ENCODE results near the gene LONRF2. TPM values are rescaled to one million over a fixed set of nuclear protein-coding genes. Genes with fewer than 3 reads are reported as not detected.

The LONRF2 gene
- total and polyA plus RNA-seq, 2 of the 13 experiments (the other 11 are each of a cell fraction or from before 2014, with no cell fraction given), result not detected

DNA sequence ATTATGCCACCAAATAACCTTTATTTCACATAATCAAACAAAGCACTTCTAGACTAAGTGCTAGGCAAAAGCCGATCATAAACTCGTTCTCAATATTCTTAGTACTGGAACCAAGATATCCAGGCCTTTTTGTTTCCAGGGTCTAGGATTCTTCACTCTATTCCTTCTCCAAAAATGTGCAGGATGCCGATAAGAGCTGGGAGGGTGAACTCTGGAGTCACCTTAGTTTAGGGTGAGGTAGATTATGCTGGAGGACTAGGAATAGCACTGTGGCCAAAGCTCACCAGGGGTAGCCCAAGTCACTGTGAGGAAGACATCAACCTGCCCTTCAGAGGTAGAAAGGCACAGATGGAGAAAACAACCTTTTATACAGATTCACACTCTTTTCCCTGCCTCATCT, 37.3 kb downstream of the LONRF2 start:
- H3K9ac ChIP-seq (ENCODE audit: insufficient read depth, low read depth, low read length), result no peak overlapping the region
- no TSS peak for BruUV-seq (replicated peaks)
- no peaks in the 10 kb centered on the region for H3K9me3 ChIP-seq (ENCODE audit: low read length)
- H3K4me2 ChIP-seq (ENCODE audit: low read depth, low read length), result no peak overlapping the region
- POLR2A ChIA-PET, result no interaction called here
- WGBS (ENCODE audit: low lambda C conversion rate), result 0% methylated on average over 3 of the region's 3 CpGs
- intact Hi-C loops (cut with micrococcal nuclease; ENCODE audit: unreplicated experiment) (no loop called here), in situ Hi-C loops (cut with HindIII; ENCODE audit: extremely low pct_ligation_motif_present, low pct_unique_long_range_greater_than_20kb) (no loop called here)
- H3K4me3 ChIP-seq (replicated peaks in 1 of 3; ENCODE audit: insufficient read depth in 1 of 3, low read depth in 2 of 3, low read length in 3 of 3), result no peak overlapping the region
- CTCF ChIA-PET (ENCODE audit: low intra/inter-chr PET ratio, low total read pairs), result no interaction called here
- no peak for FAIRE-seq
- TF ChIP-seq ADNP (CRISPR knock-in tag; IDR thresholded peaks at IDR 0.05) (no peak), NFYB (CRISPR knock-in tag; IDR thresholded peaks at IDR 0.05) (no peak), RARG (CRISPR knock-in tag; IDR thresholded peaks at IDR 0.05; ENCODE audit: low read depth) (no peak), ZBTB33 (CRISPR knock-in tag; IDR thresholded peaks at IDR 0.05) (no peak), PRPF4 (IDR thresholded peaks at IDR 0.05; ENCODE audit: low read depth, low read length, poor library complexity, severe bottlenecking) (no peak), USF2 (IDR thresholded peaks at IDR 0.05; ENCODE audit: low read depth, low read length) (no peak), USF2 (CRISPR knock-in tag; IDR thresholded peaks at IDR 0.05; ENCODE audit: borderline replicate concordance) (no peak), NFIB (CRISPR knock-in tag; IDR thresholded peaks at IDR 0.05; ENCODE audit: borderline replicate concordance) (no peak), ZNF883 (CRISPR knock-in tag; IDR thresholded peaks at IDR 0.05; ENCODE audit: not compliant biosample characterization) (no peak)
- TF ChIP-seq, protein P1, sequence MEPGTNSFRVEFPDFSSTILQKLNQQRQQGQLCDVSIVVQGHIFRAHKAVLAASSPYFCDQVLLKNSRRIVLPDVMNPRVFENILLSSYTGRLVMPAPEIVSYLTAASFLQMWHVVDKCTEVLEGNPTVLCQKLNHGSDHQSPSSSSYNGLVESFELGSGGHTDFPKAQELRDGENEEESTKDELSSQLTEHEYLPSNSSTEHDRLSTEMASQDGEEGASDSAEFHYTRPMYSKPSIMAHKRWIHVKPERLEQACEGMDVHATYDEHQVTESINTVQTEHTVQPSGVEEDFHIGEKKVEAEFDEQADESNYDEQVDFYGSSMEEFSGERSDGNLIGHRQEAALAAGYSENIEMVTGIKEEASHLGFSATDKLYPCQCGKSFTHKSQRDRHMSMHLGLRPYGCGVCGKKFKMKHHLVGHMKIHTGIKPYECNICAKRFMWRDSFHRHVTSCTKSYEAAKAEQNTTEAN (CRISPR knock-in tag; conservative IDR thresholded peaks at IDR 0.05), result no peak
- no peak overlapping the region for H3K27ac ChIP-seq (ENCODE audit: extremely low read length, insufficient read depth, low read length)
- H3K4me1 ChIP-seq (ENCODE audit: insufficient read depth, low read length), result no peaks in the 10 kb centered on the region
- ATAC-seq, result no peak
- no peaks in the 10 kb centered on the region for H4K20me1 ChIP-seq (ENCODE audit: insufficient read depth, low read length)
- H2AFZ ChIP-seq (ENCODE audit: low read length), result no peak overlapping the region
- peaks cover 0 to 18% of the 10 kb centered on the region in 2 experiments; a peak in 3 of 5 replicates for H3K27me3 ChIP-seq (ENCODE audit: control insufficient read depth in 1 of 2, insufficient read depth in 2 of 2, low read length in 2 of 2)
- DNase-seq (ENCODE audit: low spot score), result no peak
- no peaks in the 10 kb centered on the region for H3K79me2 ChIP-seq (ENCODE audit: insufficient read depth, low read length)
- H3K36me3 ChIP-seq (replicated peaks in 1 of 2; ENCODE audit: control insufficient read depth in 1 of 2, insufficient read depth in 2 of 2, low read length in 2 of 2), result no peaks in the 10 kb centered on the region
